Neuronal stem cell (in vitro differentiated cells): ENCODE results near the gene SMIM14.

ENCODE experiments used
- DNase-seq: peaks from one replicate; pipeline ENCODE4 v3.0.0-alpha.2; 2013; ENCODE audit warnings: low spot score
- H2AFZ ChIP-seq: one replicate; pipeline ENCODE4 v1.6.1; 2013; ENCODE audit warnings: mild to moderate bottlenecking, low read length, inconsistent platforms
- H2AK5ac ChIP-seq: 2 replicates; pipeline ENCODE4 v1.6.1; 2013; ENCODE audit warnings: low read depth, mild to moderate bottlenecking, inconsistent platforms, low read length, moderate library complexity, mixed read lengths
- H2BK120ac ChIP-seq: 2 replicates; pipeline ENCODE4 v1.6.1; 2013; ENCODE audit warnings: low read depth, mild to moderate bottlenecking, inconsistent platforms, low read length, moderate library complexity, mixed read lengths
- H2BK12ac ChIP-seq: one replicate; pipeline ENCODE4 v1.6.1; 2013; ENCODE audit warnings: low read length, inconsistent platforms
- H2BK15ac ChIP-seq: 2 replicates; pipeline ENCODE4 v1.6.1; 2013; ENCODE audit warnings: mild to moderate bottlenecking, low read length, inconsistent platforms, mixed read lengths
- H2BK5ac ChIP-seq: one replicate; pipeline ENCODE4 v1.6.1; 2013; ENCODE audit warnings: inconsistent platforms, mild to moderate bottlenecking, low read length, moderate library complexity
- H3K14ac ChIP-seq: one replicate; pipeline ENCODE4 v1.6.1; 2013; ENCODE audit warnings: low read length, inconsistent platforms
- H3K18ac ChIP-seq: 2 replicates; pipeline ENCODE4 v1.6.1; 2013; ENCODE audit warnings: low read length, inconsistent platforms
- H3K23ac ChIP-seq: 2 replicates; pipeline ENCODE4 v1.6.1; 2013; ENCODE audit warnings: low read depth, mild to moderate bottlenecking, mixed read lengths, low read length, inconsistent platforms; ENCODE audit not compliant: poor library complexity
- H3K27ac ChIP-seq: replicated peaks from 3 replicates; pipeline ENCODE4 v1.5.1; 2013; ENCODE audit warnings: low read length, inconsistent platforms
- H3K27me3 ChIP-seq, 3 experiments: 2 replicates each; pipeline ENCODE4 v1.6.1; 2013; ENCODE audit warnings: low read length in 3 of 3, mild to moderate bottlenecking in 2 of 3, inconsistent platforms in 1 of 3, low read depth in 1 of 3, mixed read lengths in 1 of 3, moderate library complexity in 1 of 3; ENCODE audit not compliant: control insufficient read depth in 3 of 3, insufficient read depth in 3 of 3
- H3K36me3 ChIP-seq, 2 donors: replicated peaks in 1 of 2; 2 replicates each; pipeline ENCODE4 v1.6.1; 2013; ENCODE audit warnings: low read length in 2 of 2; ENCODE audit not compliant: control insufficient read depth in 2 of 2, insufficient read depth in 2 of 2
- H3K4ac ChIP-seq: 2 replicates; pipeline ENCODE4 v1.6.1; 2013; ENCODE audit warnings: inconsistent platforms, mild to moderate bottlenecking, low read length, moderate library complexity
- H3K4me1 ChIP-seq, 2 donors: 1 replicate in 1 of 2; 2 replicates in 1 of 2; pipeline ENCODE4 v1.6.1; 2013; ENCODE audit warnings: low read length in 2 of 2, low read depth in 1 of 2; ENCODE audit not compliant: control insufficient read depth in 2 of 2, insufficient read depth in 1 of 2
- H3K4me2 ChIP-seq: one replicate; pipeline ENCODE4 v1.6.1; 2013; ENCODE audit warnings: mild to moderate bottlenecking, low read length, inconsistent platforms; ENCODE audit not compliant: insufficient read depth, poor library complexity, severe bottlenecking
- H3K4me3 ChIP-seq, 2 donors: 2 replicates each; pipeline ENCODE4 v1.5.1; 2013; ENCODE audit warnings: low read length in 2 of 2, mild to moderate bottlenecking in 2 of 2, inconsistent platforms in 1 of 2, moderate library complexity in 1 of 2
- H3K79me1 ChIP-seq: one replicate; pipeline ENCODE4 v1.6.1; 2013; ENCODE audit warnings: low read depth, mild to moderate bottlenecking, inconsistent platforms, low read length, moderate library complexity
- H3K9ac ChIP-seq: one replicate; pipeline ENCODE4 v1.6.1; 2013; ENCODE audit warnings: mild to moderate bottlenecking, low read depth, low read length, inconsistent platforms; ENCODE audit not compliant: poor library complexity
- H3K9me3 ChIP-seq, 2 donors: replicated peaks in 1 of 2; 2 replicates each; pipeline versions ENCODE3 to v1.6.1; 2013; ENCODE audit warnings: low read length in 2 of 2, mild to moderate bottlenecking in 2 of 2, inconsistent platforms in 1 of 2, low read depth in 1 of 2, mixed read lengths in 1 of 2, moderate library complexity in 1 of 2; ENCODE audit not compliant: control insufficient read depth in 2 of 2, insufficient read depth in 1 of 2
- H4K8ac ChIP-seq: one replicate; pipeline ENCODE4 v1.6.1; 2013; ENCODE audit warnings: low read depth, mild to moderate bottlenecking, inconsistent platforms, low read length, moderate library complexity
- H4K91ac ChIP-seq: one replicate; pipeline ENCODE4 v1.6.1; 2013; ENCODE audit warnings: low read length, low read depth, mild to moderate bottlenecking, inconsistent platforms; ENCODE audit not compliant: poor library complexity
- WGBS, 2 donors: extraction: QIAGEN DNeasy Blood & Tissue Kit; methylation state at CpG; one replicate each; pipeline ENCODE4 v1.1.7; 2013; ENCODE audit warnings: missing lambda C conversion rate in 2 of 2, mixed read lengths in 1 of 2; ENCODE audit not compliant: insufficient read length in 2 of 2, insufficient replicate concordance in 1 of 2; ENCODE audit errors: extremely low coverage in 2 of 2; 5-methylcytosine and 5-hydroxymethylcytosine counted together

The SMIM14 gene

GRCh38 chr4:39667706-39668105 lies 29.0 kb upstream of the SMIM14 start:
- no peaks in the 10 kb centered on the region for H3K27me3 ChIP-seq
- no peak overlapping the region for H2AK5ac ChIP-seq
- H3K9ac ChIP-seq = no peak overlapping the region
- no peak overlapping the region for H2BK120ac ChIP-seq
- no peak overlapping the region for H2BK15ac ChIP-seq
- H2BK5ac ChIP-seq = no peak overlapping the region
- no peak overlapping the region for H3K23ac ChIP-seq
- H3K4me3 ChIP-seq = no peak overlapping the region
- no peak overlapping the region for H3K18ac ChIP-seq
- H2BK12ac ChIP-seq = no peak overlapping the region
- H3K4me2 ChIP-seq = no peak overlapping the region
- H3K79me1 ChIP-seq = no peaks in the 10 kb centered on the region
- DNase-seq = no peak
- WGBS, 2 donors = no CpG with 5 or more reads among the region's 1 CpG
- no peaks in the 10 kb centered on the region for H3K9me3 ChIP-seq
- no peak overlapping the region for H4K91ac ChIP-seq
- H4K8ac ChIP-seq = no peak overlapping the region
- H3K4ac ChIP-seq = no peak overlapping the region
- H3K36me3 ChIP-seq = no peaks in the 10 kb centered on the region
- no peak overlapping the region for H3K14ac ChIP-seq
- no peak overlapping the region for H2AFZ ChIP-seq
- H3K27ac ChIP-seq = no peak overlapping the region
- no peaks in the 10 kb centered on the region for H3K4me1 ChIP-seq

- no peaks in the 10 kb centered on the region for H3K4me1 ChIP-seq
- no peak overlapping the region for H2BK15ac ChIP-seq
- no peaks in the 10 kb centered on the region for H3K79me1 ChIP-seq
- H3K27me3 ChIP-seq = no peaks in the 10 kb centered on the region
- H3K27ac ChIP-seq = no peak overlapping the region
- H3K4ac ChIP-seq = no peak overlapping the region
- WGBS, 2 donors = no CpG with 5 or more reads among the region's 3 CpGs
- H3K9me3 ChIP-seq = no peaks in the 10 kb centered on the region
- H3K36me3 ChIP-seq = no peaks in the 10 kb centered on the region
- H2BK120ac ChIP-seq = no peak overlapping the region
- no peak overlapping the region for H4K8ac ChIP-seq
- H3K14ac ChIP-seq = no peak overlapping the region
- H3K23ac ChIP-seq = no peak overlapping the region
- H2BK5ac ChIP-seq = no peak overlapping the region
- H3K4me3 ChIP-seq = no peak overlapping the region
- no peak overlapping the region for H4K91ac ChIP-seq
- peak overlapping the region; percentile 21 for H2AFZ ChIP-seq
- no peak overlapping the region for H3K18ac ChIP-seq
- no peak overlapping the region for H3K4me2 ChIP-seq
- H2AK5ac ChIP-seq = no peak overlapping the region
- no peak for DNase-seq
- H2BK12ac ChIP-seq = no peak overlapping the region
- H3K9ac ChIP-seq = no peak overlapping the region
Measured at GRCh38 chr4:39664828-39665731, 26.4 kb upstream of the SMIM14 start.

- no peak overlapping the region for H4K91ac ChIP-seq
- H3K4me3 ChIP-seq = no peak overlapping the region
- H2BK5ac ChIP-seq = no peak overlapping the region
- H3K9ac ChIP-seq = no peak overlapping the region
- H3K27me3 ChIP-seq = no peaks in the 10 kb centered on the region
- no peak overlapping the region for H3K23ac ChIP-seq
- H2BK12ac ChIP-seq = no peak overlapping the region
- H3K14ac ChIP-seq = no peak overlapping the region
- H3K4ac ChIP-seq = no peak overlapping the region
- no peaks in the 10 kb centered on the region for H3K36me3 ChIP-seq
- no peak overlapping the region for H2BK15ac ChIP-seq
- no peaks in the 10 kb centered on the region for H3K4me1 ChIP-seq
- H4K8ac ChIP-seq = no peak overlapping the region
- no peak overlapping the region for H2BK120ac ChIP-seq
- no peak overlapping the region for H2AK5ac ChIP-seq
- WGBS, 2 donors = no CpG with 5 or more reads among the region's 7 CpGs
- DNase-seq = no peak
- H3K18ac ChIP-seq = no peak overlapping the region
- no peaks in the 10 kb centered on the region for H3K79me1 ChIP-seq
- H3K27ac ChIP-seq = no peak overlapping the region
- no peak overlapping the region for H2AFZ ChIP-seq
- H3K4me2 ChIP-seq = no peak overlapping the region
- no peaks in the 10 kb centered on the region for H3K9me3 ChIP-seq
Measured at GRCh38 chr4:39662683-39663082, 24.0 kb upstream of the SMIM14 start.

- H3K27ac ChIP-seq = no peak overlapping the region
- DNase-seq = no peak
Measured at GRCh38 chr4:39660757-39661156, 22.1 kb upstream of the SMIM14 start.

More at GRCh38 chr4:39660757-39661156, 22.1 kb upstream of the SMIM14 start:
- H3K9ac ChIP-seq = no peak overlapping the region
- no peak overlapping the region for H2BK120ac ChIP-seq
- H2AFZ ChIP-seq = no peak overlapping the region
- no peak overlapping the region for H2BK5ac ChIP-seq
- H3K4ac ChIP-seq = no peak overlapping the region
- H2BK12ac ChIP-seq = no peak overlapping the region
- H3K79me1 ChIP-seq = no peaks in the 10 kb centered on the region
- H2AK5ac ChIP-seq = no peak overlapping the region
- no peak overlapping the region for H3K14ac ChIP-seq
- H2BK15ac ChIP-seq = no peak overlapping the region
- no CpG with 5 or more reads among the region's 6 CpGs for WGBS, 2 donors
- H3K23ac ChIP-seq = no peak overlapping the region
- H4K8ac ChIP-seq = no peak overlapping the region
- no peak overlapping the region for H3K4me2 ChIP-seq
- H3K4me3 ChIP-seq = no peak overlapping the region
- H3K27me3 ChIP-seq = no peaks in the 10 kb centered on the region
- no peaks in the 10 kb centered on the region for H3K4me1 ChIP-seq
- no peak overlapping the region for H4K91ac ChIP-seq
- no peaks in the 10 kb centered on the region for H3K36me3 ChIP-seq
- no peak overlapping the region for H3K18ac ChIP-seq
- no peaks in the 10 kb centered on the region for H3K9me3 ChIP-seq
